Activated CD8-positive, alpha-beta memory T cell treated with anti-CD3 and anti-CD28 coated beads, Interleukin-2, amount 50 U/mL, for 1 hour (primary cell): ENCODE results near the gene SPAG6.
"Not testable (repeated sequence)": the region's sequence is repeated elsewhere in the genome, so short reads cannot be mapped to it uniquely, and the experiment has no call there.

ENCODE experiments used
- DNase-seq: peaks from one replicate; pipeline ENCODE4 v3.0.0-alpha.2; 2020; ENCODE audit errors: extremely low read depth

The SPAG6 gene

GRCh38 chr10:22372298-22372697 lies 27.0 kb downstream of the SPAG6 start:
- no peak for DNase-seq

- no peak for DNase-seq
These were observed 27.6 kb downstream of the SPAG6 start for GRCh38 chr10:22372917-22373316.

GRCh38 chr10:22374489-22375126 lies 29.3 kb downstream of the SPAG6 start:
- DNase-seq: no peak

- no peak for DNase-seq
These were observed 33.8 kb downstream of the SPAG6 start for GRCh38 chr10:22379059-22379458.

- DNase-seq: no peak
These were observed 36.0 kb downstream of the SPAG6 start for GRCh38 chr10:22381262-22381661.

- no peak for DNase-seq
These were observed 41.2 kb downstream of the SPAG6 start for GRCh38 chr10:22386503-22386902.

GRCh38 chr10:22389856-22390589 lies 44.7 kb downstream of the SPAG6 start:
- no peak for DNase-seq

GRCh38 chr10:22391600-22391999 lies 46.3 kb downstream of the SPAG6 start:
- DNase-seq: no peak

- not testable (repeated sequence) for DNase-seq
These were observed 50.9 kb downstream of the SPAG6 start for GRCh38 chr10:22396195-22396594.

GRCh38 chr10:22406916-22407315 lies 61.6 kb downstream of the SPAG6 start:
- DNase-seq: not testable (repeated sequence)

GRCh38 chr10:22410394-22410793 lies 65.1 kb downstream of the SPAG6 start:
- no peak for DNase-seq

GRCh38 chr10:22410846-22411245 lies 65.5 kb downstream of the SPAG6 start:
- DNase-seq: no peak

- no peak for DNase-seq
These were observed 68.8 kb downstream of the SPAG6 start for GRCh38 chr10:22414146-22414545.

- DNase-seq: no peak
These were observed 69.8 kb downstream of the SPAG6 start for GRCh38 chr10:22415072-22415471.

- DNase-seq: no peak
These were observed 72.5 kb downstream of the SPAG6 start for GRCh38 chr10:22417736-22418268.

- DNase-seq: no peak
These were observed 75.7 kb downstream of the SPAG6 start for GRCh38 chr10:22420787-22421517.

- no peak for DNase-seq
These were observed 81.4 kb downstream of the SPAG6 start for GRCh38 chr10:22426653-22427052.

- DNase-seq: no peak
These were observed 81.8 kb downstream of the SPAG6 start for GRCh38 chr10:22427101-22427500.

GRCh38 chr10:22427890-22428571 lies 82.7 kb downstream of the SPAG6 start:
- no peak for DNase-seq

GRCh38 chr10:22429146-22429545 lies 83.8 kb downstream of the SPAG6 start:
- DNase-seq: no peak

- no peak for DNase-seq
These were observed 84.7 kb downstream of the SPAG6 start for GRCh38 chr10:22429981-22430421.

- DNase-seq: no peak
These were observed 88.6 kb downstream of the SPAG6 start for GRCh38 chr10:22433875-22434274.
